GM12873 (cell line): ENCODE data around the gene CCND2.

Source experiments
- TF ChIP-seq, protein P1 (sequence below): IDR thresholded peaks from 2 replicates; pipeline ENCODE4 v1.5.1; 2012; ENCODE audit warnings: low read depth, mild to moderate bottlenecking, moderate library complexity, low read length, control low read depth; ENCODE audit not compliant: insufficient read depth; ENCODE audit errors: missing control alignments

CCND2 gene

GRCh38 chr12:4273652-4274395 is at the start of gene CCND2:
Gene CCND2 (plus strand): TSS chr12:4273762. CDS start chr12:4274041, 279 bp downstream.
- TF ChIP-seq, protein P1, sequence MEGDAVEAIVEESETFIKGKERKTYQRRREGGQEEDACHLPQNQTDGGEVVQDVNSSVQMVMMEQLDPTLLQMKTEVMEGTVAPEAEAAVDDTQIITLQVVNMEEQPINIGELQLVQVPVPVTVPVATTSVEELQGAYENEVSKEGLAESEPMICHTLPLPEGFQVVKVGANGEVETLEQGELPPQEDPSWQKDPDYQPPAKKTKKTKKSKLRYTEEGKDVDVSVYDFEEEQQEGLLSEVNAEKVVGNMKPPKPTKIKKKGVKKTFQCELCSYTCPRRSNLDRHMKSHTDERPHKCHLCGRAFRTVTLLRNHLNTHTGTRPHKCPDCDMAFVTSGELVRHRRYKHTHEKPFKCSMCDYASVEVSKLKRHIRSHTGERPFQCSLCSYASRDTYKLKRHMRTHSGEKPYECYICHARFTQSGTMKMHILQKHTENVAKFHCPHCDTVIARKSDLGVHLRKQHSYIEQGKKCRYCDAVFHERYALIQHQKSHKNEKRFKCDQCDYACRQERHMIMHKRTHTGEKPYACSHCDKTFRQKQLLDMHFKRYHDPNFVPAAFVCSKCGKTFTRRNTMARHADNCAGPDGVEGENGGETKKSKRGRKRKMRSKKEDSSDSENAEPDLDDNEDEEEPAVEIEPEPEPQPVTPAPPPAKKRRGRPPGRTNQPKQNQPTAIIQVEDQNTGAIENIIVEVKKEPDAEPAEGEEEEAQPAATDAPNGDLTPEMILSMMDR, result no peak

GRCh38 chr12:4224206-4224889 is 49.2 kb upstream of the CCND2 start:
- TF ChIP-seq, protein P1, result no peak

DNA sequence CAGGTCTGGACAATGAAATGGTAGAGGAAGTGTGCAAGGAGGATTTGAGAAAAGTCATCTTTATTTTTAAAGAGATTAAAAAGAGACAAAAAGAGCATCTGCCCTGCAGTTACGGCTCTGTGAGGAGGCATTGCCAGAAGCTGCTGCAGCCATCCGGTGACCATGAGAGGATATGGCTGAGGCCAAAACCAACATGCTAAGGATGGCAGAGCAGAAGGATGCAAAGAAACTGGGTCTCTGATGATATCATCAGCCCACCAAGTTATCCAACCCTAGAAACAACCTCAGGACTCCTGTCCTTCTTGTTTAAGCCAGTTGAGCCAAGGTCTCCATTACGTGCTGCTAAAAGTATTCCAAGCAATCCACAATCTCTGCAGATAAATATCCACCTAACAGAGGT is 48.0 kb upstream of the CCND2 start:
- TF ChIP-seq, protein P1, result no peak

DNA sequence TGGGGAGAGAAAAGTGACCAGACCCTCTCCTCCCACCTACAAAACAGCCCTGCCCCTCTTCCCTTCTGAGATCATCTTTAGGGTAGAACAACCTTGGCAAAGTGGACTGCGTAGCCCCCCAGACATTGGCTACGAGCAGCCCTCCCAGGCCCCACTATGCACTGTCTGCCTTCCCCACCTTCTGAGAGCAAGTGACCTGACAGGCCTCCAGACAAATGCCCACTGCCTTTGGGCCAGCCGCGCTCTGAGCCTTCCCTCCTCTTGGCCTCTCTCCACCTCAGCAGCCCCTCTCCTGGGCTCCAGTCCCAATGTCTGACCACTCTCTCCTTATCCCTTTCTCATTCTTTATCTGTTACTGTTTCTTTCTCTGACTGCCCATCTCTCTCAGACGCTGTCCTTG is 46.5 kb upstream of the CCND2 start:
- TF ChIP-seq, protein P1, result no peak

DNA sequence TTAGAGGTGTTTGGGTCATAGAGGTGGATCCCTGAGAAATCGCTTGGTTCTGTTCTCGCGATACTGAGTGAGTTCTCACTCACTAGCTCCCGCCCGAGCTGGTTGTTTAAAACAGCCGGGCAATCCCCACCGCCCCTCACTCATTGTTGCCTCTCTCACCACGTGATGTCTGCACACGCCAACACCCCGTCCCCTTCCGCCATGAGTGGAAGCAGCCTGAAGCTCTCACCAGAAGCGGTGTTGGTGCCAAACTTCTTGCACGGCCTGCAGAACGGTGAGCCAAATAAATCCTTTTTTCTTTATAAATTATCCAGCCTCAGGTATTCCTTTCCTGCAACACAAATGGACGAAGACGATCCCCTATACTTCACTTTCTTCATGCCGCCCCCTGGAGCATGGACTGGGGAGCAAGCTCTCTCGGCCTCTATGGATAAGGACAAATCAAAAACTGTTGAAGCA is 45.4 kb upstream of the CCND2 start:
- TF ChIP-seq, protein P1, result no peak

- TF ChIP-seq, protein P1, result no peak
Observed at GRCh38 chr12:4230526-4230925, 43.0 kb upstream of the CCND2 start.

DNA sequence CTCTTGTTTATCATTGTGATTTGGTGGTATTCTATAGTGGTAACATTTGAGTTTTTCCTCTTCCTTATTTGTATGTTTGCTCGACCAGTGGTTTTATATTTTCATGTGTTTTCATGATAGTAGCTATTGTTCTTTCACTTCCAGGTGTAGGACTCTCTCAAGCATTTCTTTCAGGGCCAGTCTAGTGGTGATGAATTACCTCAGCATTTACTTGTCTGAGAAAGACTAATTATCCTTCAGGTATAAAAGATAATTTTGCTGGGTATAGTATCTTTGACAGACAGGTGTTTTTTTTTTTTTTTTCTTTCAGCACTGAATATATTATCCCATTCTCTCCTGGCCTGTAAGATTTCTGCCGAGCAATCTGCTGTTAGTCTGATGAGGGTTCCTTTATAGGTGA is 35.0 kb upstream of the CCND2 start:
- TF ChIP-seq, protein P1, result no peak
